Left renal pelvis (tissue), 4 donors: ENCODE data around the gene NAALADL2. TPM values are rescaled to one million over a fixed set of nuclear protein-coding genes. Genes with fewer than 3 reads are reported as not detected.
"Not testable (repeated sequence)": the region's sequence is repeated elsewhere in the genome, so short reads cannot be mapped to it uniquely, and the experiment has no call there.

Experiments
- DNase-seq, 4 donors: peaks; one replicate each; pipeline ENCODE4 v3.0.0-alpha.2; 2013; ENCODE audit warnings: low read depth in 4 of 4, low spot score in 3 of 4
- polyA plus RNA-seq, 4 donors: library from polyadenylated mRNA; unstranded; fragments of 120-200 nt; gene quantifications; one replicate each; pipeline ENCODE4 v1.2.1, GENCODE V29; 2013; ENCODE audit not compliant: insufficient read length in 4 of 4

NAALADL2 gene
- polyA plus RNA-seq, 4 donors, result 13.6 to 25.3 (median 19.7) TPM

GRCh38 chr3:175614107-175614506 is 755.0 kb downstream of the NAALADL2 start:
- DNase-seq, result not testable (repeated sequence)

DNA sequence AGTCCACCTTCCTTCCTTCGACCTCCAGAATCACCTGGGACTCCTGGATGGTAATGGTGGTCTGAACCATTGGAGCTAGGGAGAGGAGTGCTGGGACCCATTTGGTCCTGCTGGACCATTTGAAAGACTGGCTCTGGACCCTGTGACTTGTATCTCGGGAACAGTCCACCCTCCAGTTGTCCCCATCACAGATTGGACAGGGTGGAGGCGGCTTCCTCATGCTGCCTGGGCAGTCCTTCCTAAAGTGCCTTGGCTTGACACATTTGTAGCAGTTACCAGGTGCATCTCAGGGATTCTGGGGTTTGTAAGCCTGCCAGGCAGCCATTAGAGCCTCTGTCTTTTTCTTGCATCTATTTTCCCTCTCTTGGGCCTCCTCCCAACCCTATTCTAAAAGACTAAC is 758.1 kb downstream of the NAALADL2 start:
- DNase-seq, result no peak

- DNase-seq, result no peak
These were observed 760.2 kb downstream of the NAALADL2 start for GRCh38 chr3:175619369-175619768.

DNA sequence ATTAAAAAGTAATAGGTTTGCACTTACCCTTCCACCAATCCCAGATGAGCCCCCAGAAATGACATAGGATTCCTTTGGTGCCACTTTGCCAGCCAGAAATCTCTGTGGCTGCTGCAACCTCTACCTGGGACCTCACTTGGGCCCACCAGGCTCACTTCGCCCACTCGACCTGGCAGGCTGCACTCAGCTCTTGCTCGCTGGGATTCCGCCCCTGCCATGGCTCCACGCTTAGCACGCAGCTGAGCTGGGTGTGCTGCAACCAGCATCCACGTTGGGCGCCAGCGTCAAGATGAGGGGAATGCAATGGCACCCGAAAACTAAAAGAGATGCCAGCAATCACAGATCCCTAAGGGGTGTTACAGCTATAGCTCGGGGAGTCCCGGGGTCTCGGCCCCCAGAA is 761.0 kb downstream of the NAALADL2 start:
- no peak for DNase-seq

- DNase-seq, result no peak
These were observed 761.4 kb downstream of the NAALADL2 start for GRCh38 chr3:175620532-175620931.

GRCh38 chr3:175640958-175641357 is 781.8 kb downstream of the NAALADL2 start:
- DNase-seq, result no peak

GRCh38 chr3:175646865-175647264 is 787.7 kb downstream of the NAALADL2 start:
- DNase-seq, result no peak

GRCh38 chr3:175648899-175649298 is 789.8 kb downstream of the NAALADL2 start:
- DNase-seq, result no peak

GRCh38 chr3:175651716-175652115 is 792.6 kb downstream of the NAALADL2 start:
- DNase-seq, result no peak

DNA sequence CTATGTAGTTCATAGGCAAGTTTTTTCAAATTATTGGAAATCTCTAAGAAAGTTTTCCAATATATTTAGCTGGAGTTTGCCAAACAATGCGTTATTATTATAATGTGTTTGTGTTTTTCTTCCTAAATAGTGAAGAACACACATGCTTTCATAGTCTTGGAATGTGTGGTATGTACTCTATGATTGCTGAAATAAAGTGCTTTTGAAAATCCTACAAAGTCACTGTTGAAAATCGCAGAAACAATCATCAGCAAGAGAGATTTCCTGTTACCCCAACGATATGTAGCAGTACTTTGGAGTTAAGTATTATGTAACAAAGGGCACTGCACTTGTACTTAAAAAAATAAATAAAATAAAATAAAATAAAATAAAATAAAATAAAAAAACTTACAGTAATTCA is 796.2 kb downstream of the NAALADL2 start:
- DNase-seq, result no peak

DNA sequence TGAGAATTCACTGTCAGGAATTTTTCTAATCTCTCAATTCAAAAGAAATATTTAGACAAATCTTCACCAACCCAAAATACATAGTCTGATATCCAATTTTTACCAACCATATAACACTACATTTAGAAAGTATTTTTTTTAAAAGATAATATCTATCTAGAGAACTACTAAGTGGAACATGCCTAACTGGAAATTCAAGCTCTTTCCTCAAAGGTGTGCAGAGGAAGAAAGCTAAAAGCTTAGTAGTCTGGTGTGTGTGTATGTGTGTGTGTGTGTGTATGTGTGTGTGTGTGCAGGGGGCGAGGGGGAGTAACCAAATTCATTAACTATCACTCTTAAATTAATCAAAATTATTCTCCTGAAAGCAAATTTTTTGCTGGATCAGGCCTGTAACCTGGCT is 797.3 kb downstream of the NAALADL2 start:
- DNase-seq, result peak in 1 of 4 donors; percentile 12

GRCh38 chr3:175659670-175660350 is 800.7 kb downstream of the NAALADL2 start:
- no peak for DNase-seq

- no peak for DNase-seq
These were observed 803.7 kb downstream of the NAALADL2 start for GRCh38 chr3:175662815-175663214.

GRCh38 chr3:175664911-175665310 is 805.8 kb downstream of the NAALADL2 start:
- no peak for DNase-seq

- no peak for DNase-seq
These were observed 809.2 kb downstream of the NAALADL2 start for GRCh38 chr3:175668300-175668699.

- no peak for DNase-seq
These were observed 811.4 kb downstream of the NAALADL2 start for GRCh38 chr3:175670557-175670956.

DNA sequence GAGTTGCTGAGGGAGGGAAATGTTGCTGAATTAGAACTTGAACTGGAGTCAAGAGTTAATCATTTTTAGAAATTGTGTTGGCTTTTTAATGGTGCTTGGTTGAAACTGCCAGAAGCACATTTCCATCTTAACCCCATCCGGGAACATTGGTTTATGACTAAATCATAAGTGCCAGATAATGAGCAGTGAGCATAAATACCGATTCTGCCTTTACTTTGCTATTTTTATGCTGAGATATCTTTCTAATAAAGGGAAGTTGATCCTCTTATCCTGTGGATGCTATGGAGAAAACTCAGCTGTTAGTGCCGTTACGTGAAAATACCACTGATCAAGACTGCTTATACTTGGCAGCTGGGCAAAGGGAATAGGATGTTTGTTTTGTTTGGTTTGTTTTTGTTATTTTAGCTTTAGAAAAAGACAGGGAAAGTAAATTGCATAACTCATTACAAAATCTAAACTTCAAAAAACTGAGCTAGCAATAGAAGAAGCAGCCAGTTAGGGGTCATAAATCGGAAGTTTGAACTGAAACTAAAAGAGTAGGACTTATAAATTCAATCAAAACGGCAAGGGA is 813.1 kb downstream of the NAALADL2 start:
- DNase-seq, result peak; percentile 24 to 43 (median 32)

DNA sequence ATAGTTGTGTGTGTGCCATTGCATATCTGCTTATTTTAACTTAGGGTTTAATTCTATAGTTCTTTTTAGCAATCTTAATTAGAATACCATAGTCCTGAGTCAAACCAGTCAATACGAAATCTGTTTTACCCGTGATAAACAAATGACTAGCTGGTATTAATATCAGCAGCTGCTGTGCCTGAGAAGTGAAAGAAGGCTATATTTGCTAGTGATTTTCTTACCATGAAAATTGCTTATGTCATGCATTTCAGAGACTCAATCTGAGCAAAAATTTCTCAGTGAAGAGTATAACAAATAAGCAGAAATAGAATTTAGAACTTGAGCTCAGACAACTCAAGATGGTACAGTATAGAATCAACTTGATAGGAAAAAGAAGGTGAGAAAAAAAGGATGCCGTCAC is 820.4 kb downstream of the NAALADL2 start:
- no peak for DNase-seq

DNA sequence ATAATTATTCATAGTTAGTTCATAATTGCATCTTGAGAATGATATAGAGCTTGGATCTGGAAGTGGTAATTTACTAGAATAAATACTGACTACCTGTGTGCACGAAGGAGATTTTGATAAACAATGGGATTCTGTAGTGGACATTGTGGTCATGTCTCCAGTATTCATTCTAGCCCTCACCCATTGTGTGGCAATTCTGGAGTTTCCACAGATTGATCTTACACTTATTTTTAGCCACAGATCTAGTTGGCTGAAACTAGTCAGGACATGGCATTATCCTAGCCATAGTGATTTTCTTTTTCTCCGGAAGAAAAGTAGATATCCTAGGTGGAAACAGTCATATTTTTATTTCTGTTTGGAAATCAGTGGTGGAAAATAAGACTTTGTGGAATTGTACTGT is 833.1 kb downstream of the NAALADL2 start:
- DNase-seq, result no peak

GRCh38 chr3:175695251-175695650 is 836.1 kb downstream of the NAALADL2 start:
- DNase-seq, result no peak

GRCh38 chr3:175702956-175703355 is 843.8 kb downstream of the NAALADL2 start:
- DNase-seq, result no peak

DNA sequence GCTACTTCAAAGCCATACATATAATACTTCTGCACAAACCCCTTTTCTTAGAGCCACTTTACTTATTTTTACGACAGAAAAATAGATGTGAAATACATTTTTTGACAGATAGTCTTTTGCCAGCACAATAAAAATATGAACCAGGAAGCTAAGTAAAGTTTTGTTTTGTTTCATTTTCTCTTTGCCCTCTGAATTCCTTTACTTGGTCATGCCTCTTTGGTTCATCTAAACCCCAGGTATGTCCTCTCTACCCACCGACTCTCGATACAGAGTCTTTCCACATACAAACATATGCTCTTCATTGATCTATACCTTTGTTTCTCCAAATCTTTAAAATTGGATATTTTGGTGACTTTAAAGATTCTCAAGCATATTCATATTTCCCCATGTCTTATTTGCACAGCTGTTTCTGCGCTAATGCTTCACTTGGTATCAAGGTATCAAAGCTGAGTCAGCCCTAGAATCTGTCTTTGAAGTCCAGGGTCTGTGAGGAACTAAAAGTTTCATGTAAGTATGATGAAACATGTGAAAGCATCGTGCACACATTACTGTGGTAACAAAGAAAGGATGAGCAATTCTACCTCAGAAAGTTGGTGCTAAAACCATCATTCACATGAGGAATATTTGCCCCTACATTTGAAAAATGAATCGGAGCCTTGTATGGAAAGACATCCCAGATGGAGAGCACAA is 845.4 kb downstream of the NAALADL2 start:
- no peak for DNase-seq
